ENCODE results near the gene IL17C. TPM values are rescaled to one million over a fixed set of nuclear protein-coding genes. Genes with fewer than 3 reads are reported as not detected.

Gene IL17C
- total RNA-seq (2022; extraction: Qiagen RNA extraction): 0.13 TPM in 1 of 5 replicates, not detected in the others

GRCh38 chr16:88638323-88639230 lies at the start of gene IL17C:
IL17C (plus strand) TSS chr16:88638572; CDS start chr16:88638642, 70 bp downstream.

GRCh38 chr16:88650749-88651275 lies 12.4 kb downstream of the IL17C start, which contains the start of gene CYBA:
CYBA (minus strand) TSS chr16:88651053; CDS start chr16:88651013, 40 bp downstream.

GRCh38 chr16:88662843-88663606 lies 24.7 kb downstream of the IL17C start, which contains the start of gene MVD:
MVD (minus strand) TSS chr16:88663091; CDS start chr16:88663080, 11 bp downstream.

GRCh38 chr16:88686439-88687253 lies 48.3 kb downstream of the IL17C start, which contains the start of gene SNAI3:
SNAI3 (minus strand) TSS chr16:88686507; CDS start chr16:88686406, 101 bp downstream.

Other genes starting within 250 kb of the IL17C start
- gene ZFPM1, start 185.3 kb upstream of the IL17C start, total RNA-seq (2022; extraction: Qiagen RNA extraction): 4.6 to 8.1 TPM (median 6.4 TPM) in 5 replicates
- gene ZC3H18, start 68.2 kb upstream of the IL17C start, total RNA-seq (2022; extraction: Qiagen RNA extraction): 45.1 to 52.5 TPM (median 51.5 TPM) in 5 replicates
- gene CYBA, start 12.5 kb downstream of the IL17C start, total RNA-seq (2022; extraction: Qiagen RNA extraction): 229 to 328 TPM (median 298 TPM) in 5 replicates
- gene MVD, start 24.5 kb downstream of the IL17C start, total RNA-seq (2022; extraction: Qiagen RNA extraction): 14.9 to 24.1 TPM (median 23.4 TPM) in 5 replicates
- 0.07 to 0.23 TPM (median 0.16 TPM) in 5 replicates for gene SNAI3, start 47.9 kb downstream of the IL17C start, total RNA-seq (2022; extraction: Qiagen RNA extraction)
- gene RNF166, start 67.8 kb downstream of the IL17C start, total RNA-seq (2022; extraction: Qiagen RNA extraction): 11.8 to 20.1 TPM (median 16.7 TPM) in 5 replicates
- gene CTU2, start 67.9 kb downstream of the IL17C start, total RNA-seq (2022; extraction: Qiagen RNA extraction): 22.5 to 35.2 TPM (median 34.2 TPM) in 5 replicates
- gene PIEZO1, start 146.6 kb downstream of the IL17C start, total RNA-seq (2022; extraction: Qiagen RNA extraction): 101 to 154 TPM (median 139 TPM) in 5 replicates
- 24.3 to 34.5 TPM (median 31.0 TPM) in 5 replicates for gene CDT1, start 165.2 kb downstream of the IL17C start, total RNA-seq (2022; extraction: Qiagen RNA extraction)
- gene APRT, start 173.4 kb downstream of the IL17C start, total RNA-seq (2022; extraction: Qiagen RNA extraction): 318 to 449 TPM (median 401 TPM) in 5 replicates
- 34.7 to 47.1 TPM (median 46.9 TPM) in 5 replicates for gene GALNS, start 218.4 kb downstream of the IL17C start, total RNA-seq (2022; extraction: Qiagen RNA extraction)
- gene TRAPPC2L, start 218.6 kb downstream of the IL17C start, total RNA-seq (2022; extraction: Qiagen RNA extraction): 93.2 to 131 TPM (median 108 TPM) in 5 replicates
- not detected in 5 replicates for gene PABPN1L, start 228.1 kb downstream of the IL17C start, total RNA-seq (2022; extraction: Qiagen RNA extraction)